Adrenal gland (tissue), 12 donors: Measurements from ENCODE around the gene ARHGAP10. TPM values are rescaled to one million over a fixed set of nuclear protein-coding genes. Genes with fewer than 3 reads are reported as not detected.

Experiments used
- DNase-seq, 7 donors: peaks; one replicate each; pipeline ENCODE4 v3.0.0-alpha.2; 2019 to 2020
- H3K27ac ChIP-seq, 5 donors: fragments of 200-600 bp; sonication (generic) in 4 of 5; 1 replicate in 3 of 5; 2 replicates in 2 of 5; pipeline versions ENCODE4 v1.5.1 to v1.8.0; 2016 to 2020; ENCODE audit warnings: mild to moderate bottlenecking in 1 of 5
- H3K27me3 ChIP-seq: fragments of 200-600 bp; 2 replicates; pipeline ENCODE4 v1.8.0; 2021
- H3K36me3 ChIP-seq, 2 donors: fragments of 200-600 bp; replicated peaks in 1 of 2; 1 replicate in 1 of 2; 2 replicates in 1 of 2; pipeline versions ENCODE4 v1.5.1 to v1.8.0; 2018 to 2022
- H3K4me1 ChIP-seq, 2 donors: fragments of 200-600 bp; replicated peaks in 1 of 2; 1 replicate in 1 of 2; 2 replicates in 1 of 2; pipeline versions ENCODE4 v1.5.1 to v1.8.0; 2018 to 2021
- H3K4me3 ChIP-seq, 4 donors: fragments of 200-600 bp; sonication (generic) in 3 of 4; one replicate each; pipeline ENCODE4 v1.5.1; 2016 to 2018
- H3K9me3 ChIP-seq, 3 donors: fragments of 200-600 bp; sonication (generic) in 1 of 3; replicated peaks in 1 of 3; 1 replicate in 2 of 3; 2 replicates in 1 of 3; pipeline versions ENCODE4 v1.5.1 to v1.8.0; 2016 to 2021
- POLR2A ChIP-seq, 2 donors: fragments of 450-650 bp; IDR thresholded peaks; one replicate each; pipeline ENCODE4 v1.6.1; 2017; ENCODE audit warnings: antibody characterized with exemption in 2 of 2, mild to moderate bottlenecking in 2 of 2, moderate library complexity in 1 of 2
- WGBS, 4 donors: extraction: QIAGEN DNeasy Blood & Tissue Kit in 2 of 4; methylation state at CpG; one replicate each; pipeline versions ENCODE4 v1.1.5 to v1.1.7; 2013 to 2017; 5-methylcytosine and 5-hydroxymethylcytosine counted together
- intact Hi-C, 2 donors: fragments of 100-400 bp; cut with DNase I; formaldehyde crosslinking; loops; one replicate each; pipeline versions ENCODE4 v1.14.1 to v1.15.0; 2022 to 2023
- polyA plus RNA-seq, 3 donors: library from polyadenylated mRNA; stranded (reverse); fragments of 200-250 nt in 2 of 3; fragments of 350-450 nt in 1 of 3; fragmentation: Illumina TruSeq in 1 of 3; extraction: RNeasy Lipid Tissue Mini Kit (QIAGEN cat#74804) in 1 of 3; gene quantifications; one replicate each; pipeline ENCODE4 v1.2.3, GENCODE V29; 2013 to 2014
- total RNA-seq, 9 donors: library from RNA; depleted of rRNA in 4 of 9; stranded (reverse); fragments of >200 nt in 4 of 9; fragments of 120-200 nt in 1 of 9; fragmentation: NEBNext Ultra II Directional in 1 of 9; extraction: Animal tissue kit (Norgen Biotek cat#: 25700) in 1 of 9; gene quantifications; one replicate each; pipeline versions ENCODE4 v1.1.0 to v1.2.4, GENCODE V29; 2013 to 2023
- TF ChIP-seq, protein P1 (sequence below), 6 experiments: fragments of 450-650 bp in 4 of 6; fragments of 200-600 bp in 2 of 6; sonication (generic) in 1 of 6; IDR thresholded peaks; 1 replicate in 5 of 6; 2 replicates in 1 of 6; pipeline versions ENCODE4 v1.5.1 to v1.8.0; 2016 to 2021; ENCODE audit warnings: antibody characterized with exemption in 6 of 6, mild to moderate bottlenecking in 2 of 6, moderate library complexity in 1 of 6
- donor health status: healthy with polysubstance abuse.
- donor health status: Bipolar disorder and iron deficiency.
- donor health status: DM: yes; HTN: yes; CAD: no.
- donor health status: DM: no; HTN: no; CAD: no.
- donor health status: DM: no; HTN: no; CAD: no.
- donor health status: DM: yes; HTN: yes; CAD: no.

ARHGAP10 gene
- total and polyA plus RNA-seq, 12 donors = 7.0 to 40.8 (median 22.1) TPM

DNA sequence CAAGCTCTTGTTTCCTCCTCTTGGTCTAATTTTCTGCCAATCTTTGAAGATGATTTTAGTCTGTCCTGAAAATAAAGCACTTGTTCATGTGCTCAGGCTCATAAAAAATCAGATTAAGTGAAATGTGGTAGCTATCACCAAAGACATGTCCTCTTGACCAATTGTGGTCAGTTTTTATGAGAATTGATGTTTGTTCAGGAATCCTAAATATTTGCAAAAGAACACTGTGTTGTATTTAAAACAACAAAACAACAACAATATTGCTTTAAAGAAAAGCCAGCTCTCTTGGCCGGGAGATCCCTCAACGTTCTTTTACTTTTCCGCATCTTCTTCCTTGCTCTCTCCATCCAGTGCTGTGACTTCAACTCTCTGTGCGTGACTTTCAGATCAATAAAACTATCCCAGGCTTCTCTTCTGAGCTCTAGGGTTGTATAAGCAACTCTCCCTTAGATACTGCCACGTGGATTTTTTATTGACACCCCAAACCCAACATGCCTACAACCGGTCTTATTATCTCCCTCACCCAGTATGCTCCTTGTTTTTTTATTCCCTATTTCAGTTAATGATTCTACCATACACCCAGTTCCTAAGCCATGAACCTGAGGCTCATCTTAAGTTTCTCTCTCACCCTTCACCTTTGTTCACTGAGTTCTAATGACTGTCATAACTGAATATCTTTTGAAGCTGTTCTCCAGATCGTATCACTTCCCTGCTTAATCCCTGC, 309.9 kb downstream of the ARHGAP10 start:
- intact Hi-C loops = no loop called here
- Histone ChIP-seq H3K36me3 (no peaks in the 10 kb centered on the region), H3K4me1 (no peaks in the 10 kb centered on the region), H3K27me3 (no peaks in the 10 kb centered on the region), H3K4me3 (no peak overlapping the region), H3K9me3 (no peaks in the 10 kb centered on the region), H3K27ac (no peak overlapping the region)
- WGBS, 4 donors = 83 to 88% (median 88%) methylated on average over 7 of the region's 7 CpGs
- TF ChIP-seq, protein P1, sequence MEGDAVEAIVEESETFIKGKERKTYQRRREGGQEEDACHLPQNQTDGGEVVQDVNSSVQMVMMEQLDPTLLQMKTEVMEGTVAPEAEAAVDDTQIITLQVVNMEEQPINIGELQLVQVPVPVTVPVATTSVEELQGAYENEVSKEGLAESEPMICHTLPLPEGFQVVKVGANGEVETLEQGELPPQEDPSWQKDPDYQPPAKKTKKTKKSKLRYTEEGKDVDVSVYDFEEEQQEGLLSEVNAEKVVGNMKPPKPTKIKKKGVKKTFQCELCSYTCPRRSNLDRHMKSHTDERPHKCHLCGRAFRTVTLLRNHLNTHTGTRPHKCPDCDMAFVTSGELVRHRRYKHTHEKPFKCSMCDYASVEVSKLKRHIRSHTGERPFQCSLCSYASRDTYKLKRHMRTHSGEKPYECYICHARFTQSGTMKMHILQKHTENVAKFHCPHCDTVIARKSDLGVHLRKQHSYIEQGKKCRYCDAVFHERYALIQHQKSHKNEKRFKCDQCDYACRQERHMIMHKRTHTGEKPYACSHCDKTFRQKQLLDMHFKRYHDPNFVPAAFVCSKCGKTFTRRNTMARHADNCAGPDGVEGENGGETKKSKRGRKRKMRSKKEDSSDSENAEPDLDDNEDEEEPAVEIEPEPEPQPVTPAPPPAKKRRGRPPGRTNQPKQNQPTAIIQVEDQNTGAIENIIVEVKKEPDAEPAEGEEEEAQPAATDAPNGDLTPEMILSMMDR (IDR thresholded peaks at IDR 0.05) = no peak
- no peak for TF ChIP-seq POLR2A (IDR thresholded peaks at IDR 0.05)
- no peak for DNase-seq

DNA sequence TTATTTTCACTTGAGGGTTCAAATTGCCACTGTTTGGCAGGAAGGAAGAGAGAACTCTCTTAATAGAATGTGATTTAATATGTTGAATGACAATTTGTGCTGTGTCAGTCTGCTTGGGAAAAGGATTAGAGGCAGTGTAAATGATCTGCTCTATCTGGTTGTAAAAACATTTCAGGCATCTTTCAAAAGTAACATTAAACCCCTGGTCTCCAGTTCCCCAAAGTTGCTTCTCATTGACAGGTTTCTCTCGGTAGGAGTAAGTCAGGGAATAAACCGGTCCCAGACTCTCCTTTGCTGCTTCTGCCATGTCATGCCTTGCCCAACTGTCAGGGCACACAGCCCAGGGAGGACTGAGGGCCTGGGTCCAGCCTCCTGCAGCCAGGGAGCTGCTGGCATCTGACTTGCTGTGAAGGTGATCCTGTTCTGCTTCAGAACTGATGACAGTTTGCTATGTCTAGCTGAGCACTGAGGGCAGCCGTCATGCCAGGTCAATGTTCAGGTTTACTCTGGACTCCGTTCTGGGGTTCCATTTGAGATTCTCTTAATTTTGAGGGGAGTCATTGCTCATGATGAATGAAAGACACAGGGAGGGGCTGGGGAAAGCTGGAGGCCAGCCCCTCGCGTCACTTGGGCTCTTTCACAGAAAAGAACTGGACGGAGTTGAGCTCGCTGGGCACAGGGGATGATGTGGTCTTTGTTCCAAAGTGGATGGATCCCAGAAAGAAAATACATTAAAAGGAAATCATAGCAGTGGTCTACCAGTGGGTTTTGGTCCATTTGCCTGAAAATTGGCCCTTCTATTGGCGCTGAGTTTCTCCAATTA, 312.4 kb downstream of the ARHGAP10 start:
- WGBS, 4 donors = 91 to 96% (median 93%) methylated on average over 7 to 9 of the region's 9 CpGs
- no peaks in the 10 kb centered on the region for H3K27me3 ChIP-seq
- TF ChIP-seq POLR2A (IDR thresholded peaks at IDR 0.05) = no peak
- TF ChIP-seq, protein P1 (IDR thresholded peaks at IDR 0.05) = no peak
- no peaks in the 10 kb centered on the region for H3K9me3 ChIP-seq
- no peak overlapping the region for H3K4me3 ChIP-seq
- no peak overlapping the region for H3K27ac ChIP-seq
- H3K4me1 ChIP-seq = no peaks in the 10 kb centered on the region
- no peaks in the 10 kb centered on the region for H3K36me3 ChIP-seq
- no peak for DNase-seq
- intact Hi-C loops = no loop called here

DNA sequence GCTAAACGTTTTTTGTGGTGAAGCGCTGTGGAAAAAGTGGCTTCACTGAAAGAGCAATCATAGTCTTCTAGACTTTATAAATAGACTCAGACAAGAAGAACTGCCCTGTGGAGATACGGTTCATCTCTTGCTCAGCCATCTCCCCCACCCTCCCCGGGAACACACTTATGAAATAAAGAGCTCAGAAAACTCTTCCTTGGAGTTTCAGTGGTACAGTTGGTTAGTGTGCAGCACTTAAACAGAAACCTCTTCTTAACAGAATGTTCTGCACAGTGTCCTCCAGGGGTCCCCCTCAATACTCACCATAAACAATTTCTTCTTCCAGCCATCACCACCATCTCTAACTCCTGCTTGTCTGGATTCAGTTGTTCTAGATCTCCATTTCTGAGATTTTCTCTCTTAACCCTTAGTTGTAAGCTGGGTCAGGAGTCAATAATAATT, 313.0 kb downstream of the ARHGAP10 start:
- Histone ChIP-seq H3K4me1 (no peaks in the 10 kb centered on the region), H3K36me3 (no peaks in the 10 kb centered on the region), H3K27ac (no peak overlapping the region), H3K4me3 (no peak overlapping the region), H3K9me3 (no peaks in the 10 kb centered on the region), H3K27me3 (no peaks in the 10 kb centered on the region)
- DNase-seq = no peak
- no peak for TF ChIP-seq POLR2A (IDR thresholded peaks at IDR 0.05)
- TF ChIP-seq, protein P1 (IDR thresholded peaks at IDR 0.05) = no peak
- intact Hi-C loops = no loop called here
- 75 to 81% (median 78%) methylated on average over 4 of the region's 4 CpGs for WGBS, 4 donors

DNA sequence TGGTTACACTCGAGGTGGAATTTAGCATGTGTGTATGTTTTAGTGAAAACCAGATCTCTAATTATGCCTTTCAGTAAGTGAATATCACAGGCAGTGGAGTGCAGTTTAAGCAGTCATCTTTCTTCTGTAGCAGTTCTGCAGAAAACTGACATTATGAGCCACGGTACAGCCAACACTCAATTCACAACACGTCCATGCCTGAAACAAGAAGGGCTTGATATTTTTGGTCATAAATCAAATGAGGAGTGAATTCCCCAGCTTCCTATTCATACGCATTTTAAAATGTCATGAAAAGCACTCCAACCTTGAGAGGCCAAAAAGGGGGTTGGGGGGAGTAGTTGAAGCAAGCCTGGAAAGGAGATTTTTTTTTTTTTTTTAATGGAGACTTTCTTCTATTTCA, 316.7 kb downstream of the ARHGAP10 start:
- no peaks in the 10 kb centered on the region for H3K4me1 ChIP-seq
- DNase-seq = no peak
- no peaks in the 10 kb centered on the region for H3K36me3 ChIP-seq
- H3K9me3 ChIP-seq = no peaks in the 10 kb centered on the region
- H3K4me3 ChIP-seq = no peak overlapping the region
- H3K27ac ChIP-seq = no peak overlapping the region
- WGBS, 4 donors = 55 to 72% (median 65%) methylated on average over 4 of the region's 4 CpGs
- intact Hi-C loops = no loop called here
- H3K27me3 ChIP-seq = no peaks in the 10 kb centered on the region
- TF ChIP-seq, protein P1 (IDR thresholded peaks at IDR 0.05) = no peak
- TF ChIP-seq POLR2A (IDR thresholded peaks at IDR 0.05) = no peak
